CD14-positive monocyte (primary cell): Measurements from ENCODE around the gene FIBCD1. TPM values are rescaled to one million over a fixed set of nuclear protein-coding genes. Genes with fewer than 3 reads are reported as not detected.

Experiments used
- DNase-seq, 3 donors: peaks; one replicate each; pipeline ENCODE4 v3.0.0-alpha.2; 2011 to 2022
- H2AFZ ChIP-seq: 2 replicates; pipeline ENCODE4 v1.6.0; 2012; ENCODE audit warnings: mild to moderate bottlenecking, low read depth, low read length, inconsistent platforms; ENCODE audit not compliant: insufficient read depth, poor library complexity, severe bottlenecking
- H3K27ac ChIP-seq, 2 donors: 1 replicate in 1 of 2; 2 replicates in 1 of 2; pipeline ENCODE4 v1.5.1; 2012 to 2013; ENCODE audit warnings: low read length in 2 of 2, control low read depth in 1 of 2, inconsistent platforms in 1 of 2, low read depth in 1 of 2, mild to moderate bottlenecking in 1 of 2
- H3K27me3 ChIP-seq, 2 donors: one replicate each; pipeline versions ENCODE4 v1.6.0 to v1.6.1; 2011 to 2013; ENCODE audit warnings: low read length in 2 of 2; ENCODE audit not compliant: control insufficient read depth in 2 of 2, insufficient read depth in 2 of 2
- H3K36me3 ChIP-seq, 2 donors: replicated peaks in 1 of 2; 1 replicate in 1 of 2; 2 replicates in 1 of 2; pipeline versions ENCODE4 v1.5.1 to v1.6.1; 2012 to 2013; ENCODE audit warnings: low read length in 2 of 2, control low read depth in 1 of 2, inconsistent platforms in 1 of 2, mild to moderate bottlenecking in 1 of 2; ENCODE audit not compliant: insufficient read depth in 2 of 2, control insufficient read depth in 1 of 2
- H3K4me1 ChIP-seq, 2 donors: 1 replicate in 1 of 2; 2 replicates in 1 of 2; pipeline versions ENCODE4 v1.5.1 to v1.6.1; 2012 to 2013; ENCODE audit warnings: low read length in 2 of 2, control low read depth in 1 of 2, inconsistent platforms in 1 of 2, mild to moderate bottlenecking in 1 of 2, moderate library complexity in 1 of 2; ENCODE audit not compliant: insufficient read depth in 2 of 2, control insufficient read depth in 1 of 2
- H3K4me2 ChIP-seq: replicated peaks from 2 replicates; pipeline ENCODE3; 2012; ENCODE audit warnings: low read length, moderate library complexity, mild to moderate bottlenecking; ENCODE audit not compliant: poor library complexity, severe bottlenecking; ENCODE audit errors: extremely low read depth
- H3K4me3 ChIP-seq, 3 experiments: fragments of 200-600 bp in 1 of 3; sonication (generic) in 1 of 3; replicated peaks in 1 of 3; 1 replicate in 2 of 3; 2 replicates in 1 of 3; pipeline ENCODE4 v1.5.1; 2011 to 2013; ENCODE audit warnings: low read length in 3 of 3, mild to moderate bottlenecking in 3 of 3, control low read depth in 2 of 3, low read depth in 2 of 3, inconsistent platforms in 1 of 3, moderate library complexity in 1 of 3
- H3K79me2 ChIP-seq: 2 replicates; pipeline ENCODE4 v1.6.0; 2012; ENCODE audit warnings: mild to moderate bottlenecking, control low read depth, inconsistent platforms, low read length, moderate library complexity; ENCODE audit not compliant: insufficient read depth
- H3K9ac ChIP-seq: 2 replicates; pipeline ENCODE4 v1.6.0; 2017; ENCODE audit warnings: low read length, mild to moderate bottlenecking; ENCODE audit not compliant: insufficient read depth, poor library complexity, severe bottlenecking
- H3K9me3 ChIP-seq, 2 donors: replicated peaks in 1 of 2; 1 replicate in 1 of 2; 2 replicates in 1 of 2; pipeline versions ENCODE4 v1.5.1 to v1.6.1; 2012 to 2013; ENCODE audit warnings: low read length in 2 of 2, control low read depth in 1 of 2; ENCODE audit not compliant: control insufficient read depth in 1 of 2, insufficient read depth in 1 of 2
- H4K20me1 ChIP-seq: 2 replicates; pipeline ENCODE4 v1.6.0; 2012; ENCODE audit warnings: mild to moderate bottlenecking, low read length, control low read depth, moderate library complexity; ENCODE audit not compliant: insufficient read depth
- H3K27ac Mint-ChIP-seq, 7 donors: one replicate each; pipeline ENCODE4 v1.8.0; 2020; ENCODE audit warnings: mild to moderate bottlenecking in 7 of 7, mixed read lengths in 7 of 7, moderate library complexity in 6 of 7, inconsistent platforms in 2 of 7
- H3K27me3 Mint-ChIP-seq, 3 donors: one replicate each; pipeline ENCODE4 v1.8.0; 2021 to 2022; ENCODE audit warnings: low read depth in 3 of 3, mild to moderate bottlenecking in 3 of 3, mixed read lengths in 3 of 3, moderate library complexity in 3 of 3, inconsistent platforms in 1 of 3
- H3K36me3 Mint-ChIP-seq, 2 donors: one replicate each; pipeline ENCODE4 v1.8.0; 2020; ENCODE audit warnings: mixed read lengths in 2 of 2, inconsistent platforms in 1 of 2, mild to moderate bottlenecking in 1 of 2
- H3K4me1 Mint-ChIP-seq: one replicate; pipeline ENCODE4 v1.8.0; 2020; ENCODE audit warnings: mild to moderate bottlenecking, mixed read lengths
- H3K4me3 Mint-ChIP-seq, 2 donors: one replicate each; pipeline ENCODE4 v1.8.0; 2020; ENCODE audit warnings: mild to moderate bottlenecking in 2 of 2, mixed read lengths in 2 of 2, moderate library complexity in 1 of 2
- H3K9me3 Mint-ChIP-seq, 7 donors: one replicate each; pipeline ENCODE4 v1.8.0; 2020 to 2022; ENCODE audit warnings: mixed read lengths in 7 of 7, mild to moderate bottlenecking in 6 of 7, moderate library complexity in 6 of 7, inconsistent platforms in 2 of 7
- WGBS: methylation state at CpG from one replicate; pipeline ENCODE4 v1.1.5; 2013; ENCODE audit warnings: missing lambda C conversion rate; ENCODE audit not compliant: insufficient coverage; 5-methylcytosine and 5-hydroxymethylcytosine counted together
- intact Hi-C, 2 donors: fragments of 100-400 bp; cut with micrococcal nuclease; formaldehyde crosslinking; loops; one replicate each; pipeline versions ENCODE4 v1.15.0 to v1.15.1; 2023
- polyA plus RNA-seq, 3 donors: library from polyadenylated mRNA; depleted of rRNA in 1 of 3; unstranded in 2 of 3; stranded (reverse) in 1 of 3; fragments of 300-500 nt in 2 of 3; fragments of >200 nt in 1 of 3; fragmentation: Illumina TruSeq in 2 of 3; gene quantifications; 1 replicate in 2 of 3; 2 replicates in 1 of 3; pipeline ENCODE4 v1.2.3, GENCODE V29; 2012 to 2021
- TF ChIP-seq, protein P1 (sequence below): fragments of 200-600 bp; IDR thresholded peaks from one replicate; pipeline ENCODE4 v1.8.0; 2022; ENCODE audit warnings: antibody characterized with exemption, mild to moderate bottlenecking

Gene FIBCD1
- polyA plus RNA-seq, 3 donors = not detected

DNA sequence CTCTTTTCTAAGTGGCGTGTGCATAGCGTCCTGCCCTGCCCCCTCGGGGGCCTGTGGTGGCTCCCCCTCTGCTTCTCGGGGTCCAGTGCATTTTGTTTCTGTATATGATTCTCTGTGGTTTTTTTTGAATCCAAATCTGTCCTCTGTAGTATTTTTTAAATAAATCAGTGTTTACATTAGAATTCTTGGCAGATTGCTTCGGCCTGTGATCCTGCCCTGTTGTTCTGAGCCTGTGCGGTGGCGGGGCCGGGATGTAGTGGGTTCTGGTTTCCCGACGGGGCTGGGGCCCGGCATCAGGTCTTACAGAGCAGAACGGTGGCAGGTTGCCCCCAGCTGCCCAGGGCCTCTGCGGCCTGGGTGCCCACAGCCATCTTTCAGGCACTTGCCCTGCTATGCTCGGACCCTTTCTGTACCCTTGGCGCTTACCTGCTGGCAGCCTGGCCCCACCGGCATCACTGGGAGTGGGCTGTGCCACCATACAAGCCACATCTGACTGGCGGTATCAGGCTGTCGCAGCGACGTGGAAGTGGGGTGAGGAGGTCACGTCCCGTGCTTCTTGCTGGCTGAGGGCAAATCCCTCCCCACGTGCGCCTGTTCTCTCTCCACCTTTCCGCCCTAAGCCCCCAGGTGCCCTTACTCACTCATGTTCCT lies 51.4 kb downstream of the FIBCD1 start:
- no peak for DNase-seq
- no peak overlapping the region for H3K4me2 ChIP-seq
- intact Hi-C loops = no loop called here
- peak overlapping the region in 1 of 7 donors; percentile 70 for H3K27ac Mint-ChIP-seq
- no peak overlapping the region for H3K4me3 Mint-ChIP-seq
- H3K36me3 Mint-ChIP-seq = peaks cover 51 to 78% of the 10 kb centered on the region in 2 donors
- no peak overlapping the region for H2AFZ ChIP-seq
- H3K9ac ChIP-seq = no peak overlapping the region
- H3K27ac ChIP-seq = no peak overlapping the region
- H3K27me3 Mint-ChIP-seq = peaks cover 0 to 2% (median 0%) of the 10 kb centered on the region in 3 donors
- H3K4me1 Mint-ChIP-seq = peaks cover 2% of the 10 kb centered on the region
- no peak overlapping the region for H3K4me3 ChIP-seq
- peaks cover 1 to 2% of the 10 kb centered on the region in 2 donors for H3K4me1 ChIP-seq
- H3K9me3 ChIP-seq = no peaks in the 10 kb centered on the region
- H3K36me3 ChIP-seq = peaks cover 56 to 70% of the 10 kb centered on the region in 2 donors
- H3K9me3 Mint-ChIP-seq = no peaks in the 10 kb centered on the region
- WGBS = 97% methylated on average over 12 of the region's 25 CpGs
- no peaks in the 10 kb centered on the region for H4K20me1 ChIP-seq
- no peaks in the 10 kb centered on the region for H3K27me3 ChIP-seq
- H3K79me2 ChIP-seq = no peaks in the 10 kb centered on the region
- TF ChIP-seq, protein P1, sequence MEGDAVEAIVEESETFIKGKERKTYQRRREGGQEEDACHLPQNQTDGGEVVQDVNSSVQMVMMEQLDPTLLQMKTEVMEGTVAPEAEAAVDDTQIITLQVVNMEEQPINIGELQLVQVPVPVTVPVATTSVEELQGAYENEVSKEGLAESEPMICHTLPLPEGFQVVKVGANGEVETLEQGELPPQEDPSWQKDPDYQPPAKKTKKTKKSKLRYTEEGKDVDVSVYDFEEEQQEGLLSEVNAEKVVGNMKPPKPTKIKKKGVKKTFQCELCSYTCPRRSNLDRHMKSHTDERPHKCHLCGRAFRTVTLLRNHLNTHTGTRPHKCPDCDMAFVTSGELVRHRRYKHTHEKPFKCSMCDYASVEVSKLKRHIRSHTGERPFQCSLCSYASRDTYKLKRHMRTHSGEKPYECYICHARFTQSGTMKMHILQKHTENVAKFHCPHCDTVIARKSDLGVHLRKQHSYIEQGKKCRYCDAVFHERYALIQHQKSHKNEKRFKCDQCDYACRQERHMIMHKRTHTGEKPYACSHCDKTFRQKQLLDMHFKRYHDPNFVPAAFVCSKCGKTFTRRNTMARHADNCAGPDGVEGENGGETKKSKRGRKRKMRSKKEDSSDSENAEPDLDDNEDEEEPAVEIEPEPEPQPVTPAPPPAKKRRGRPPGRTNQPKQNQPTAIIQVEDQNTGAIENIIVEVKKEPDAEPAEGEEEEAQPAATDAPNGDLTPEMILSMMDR = no peak

DNA sequence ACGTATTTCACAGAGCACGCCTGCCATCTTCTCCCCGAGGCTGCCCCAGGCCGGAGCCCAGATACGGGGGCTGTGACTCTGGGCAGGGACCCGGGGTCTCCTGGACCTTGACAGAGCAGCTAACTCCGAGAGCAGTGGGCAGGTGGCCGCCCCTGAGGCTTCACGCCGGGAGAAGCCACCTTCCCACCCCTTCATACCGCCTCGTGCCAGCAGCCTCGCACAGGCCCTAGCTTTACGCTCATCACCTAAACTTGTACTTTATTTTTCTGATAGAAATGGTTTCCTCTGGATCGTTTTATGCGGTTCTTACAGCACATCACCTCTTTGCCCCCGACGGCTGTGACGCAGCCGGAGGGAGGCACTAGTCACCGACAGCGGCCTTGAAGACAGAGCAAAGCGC lies 52.1 kb downstream of the FIBCD1 start:
- 94% methylated on average over 18 of the region's 23 CpGs for WGBS
- Histone ChIP-seq H3K4me3 (no peak overlapping the region), H3K27ac (no peak overlapping the region), H3K4me2 (no peak overlapping the region), H3K79me2 (no peaks in the 10 kb centered on the region), H3K36me3 (peaks cover 57 to 76% of the 10 kb centered on the region in 2 donors), H4K20me1 (no peaks in the 10 kb centered on the region), H3K9me3 (no peaks in the 10 kb centered on the region), H3K9ac (no peak overlapping the region), H3K4me1 (no peaks in the 10 kb centered on the region), H3K27me3 (no peaks in the 10 kb centered on the region), H2AFZ (no peak overlapping the region)
- intact Hi-C loops = no loop called here
- H3K4me3 Mint-ChIP-seq = no peak overlapping the region
- TF ChIP-seq, protein P1 = no peak
- H3K9me3 Mint-ChIP-seq = no peaks in the 10 kb centered on the region
- DNase-seq = no peak
- H3K4me1 Mint-ChIP-seq = no peaks in the 10 kb centered on the region
- peaks cover 55 to 81% of the 10 kb centered on the region in 2 donors for H3K36me3 Mint-ChIP-seq
- H3K27me3 Mint-ChIP-seq = peaks cover 0 to 2% (median 0%) of the 10 kb centered on the region in 3 donors
- H3K27ac Mint-ChIP-seq = peak overlapping the region in 1 of 7 donors; percentile 75
